Tongue (tissue), 2 donors: ENCODE measurements around the gene UVSSA. TPM values are rescaled to one million over a fixed set of nuclear protein-coding genes. Genes with fewer than 3 reads are reported as not detected.
"Not testable (repeated sequence)": the region's sequence is repeated elsewhere in the genome, so short reads cannot be mapped to it uniquely, and the experiment has no call there.

Source experiments
- DNase-seq: peaks from one replicate; pipeline ENCODE4 v3.0.0-alpha.2; 2015
- total RNA-seq: library from RNA; depleted of rRNA; stranded (reverse); fragments of >200 nt; gene quantifications from one replicate; pipeline ENCODE4 v1.2.3, GENCODE V29; 2014

Gene UVSSA
- total RNA-seq, 1 donor from 2014 or later, result 8.5 TPM

GRCh38 chr4:1316537-1317168 lies 30.4 kb upstream of the UVSSA start:
- no peak for DNase-seq

GRCh38 chr4:1317177-1318045 lies 29.6 kb upstream of the UVSSA start:
- DNase-seq, result no peak

DNA sequence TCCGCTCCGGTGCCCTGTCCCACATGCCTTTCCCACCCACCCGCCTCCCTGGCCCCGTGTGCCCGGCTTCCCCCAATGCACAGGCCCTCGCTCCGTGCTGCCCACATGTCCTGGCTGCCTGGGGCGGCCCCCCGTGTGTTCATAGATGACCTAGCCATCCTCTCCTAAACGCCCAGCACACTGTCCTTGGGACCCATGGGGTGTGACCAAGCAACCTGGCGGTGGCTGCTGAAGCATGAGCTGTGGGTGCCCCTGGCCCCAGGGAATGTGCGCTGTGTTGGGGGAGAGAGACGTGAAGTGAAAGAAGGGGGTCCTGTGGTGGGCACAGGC lies 29.0 kb upstream of the UVSSA start:
- DNase-seq, result no peak

- no peak for DNase-seq
Observed at GRCh38 chr4:1318488-1319213, 28.4 kb upstream of the UVSSA start.

- DNase-seq, result no peak
Observed at GRCh38 chr4:1321486-1321885, 25.5 kb upstream of the UVSSA start.

DNA sequence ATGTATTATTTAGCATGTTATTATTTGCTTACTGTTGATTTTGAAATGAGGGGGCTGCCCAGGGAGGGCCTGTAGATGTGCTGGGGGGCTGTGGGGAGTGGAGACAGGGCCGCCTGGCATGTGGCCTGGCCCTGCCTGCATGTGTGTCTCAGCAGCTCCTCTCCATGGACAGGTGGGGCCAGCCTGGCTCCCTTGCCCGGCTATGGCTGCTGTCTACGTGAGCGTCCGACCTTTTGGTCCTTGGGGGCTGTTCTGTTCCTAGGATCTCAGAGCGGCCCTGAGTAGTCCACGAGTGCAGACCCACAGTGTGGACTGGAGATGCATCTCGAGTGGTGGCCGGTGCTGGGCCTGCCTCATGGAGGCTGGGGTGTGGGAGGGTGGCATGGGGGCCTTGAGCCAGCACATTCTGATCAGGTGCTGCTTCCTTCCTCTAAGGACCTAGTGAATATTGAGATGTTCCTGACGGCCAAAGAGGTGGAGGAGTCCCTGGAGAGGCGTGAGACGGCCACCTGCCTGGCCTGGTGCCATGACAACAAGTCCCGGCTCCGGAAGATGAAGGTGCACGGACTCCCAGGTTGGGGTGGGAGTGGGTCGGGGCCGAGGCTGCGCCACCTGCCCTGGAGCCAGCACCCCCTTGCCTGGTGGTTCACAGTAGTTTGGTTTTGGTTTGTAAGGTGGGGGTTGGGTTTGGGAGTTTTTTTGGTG lies 24.9 kb upstream of the UVSSA start:
- DNase-seq, result no peak

- no peak for DNase-seq
Observed at GRCh38 chr4:1323280-1323634, 23.8 kb upstream of the UVSSA start.

GRCh38 chr4:1323635-1324442 lies 23.2 kb upstream of the UVSSA start:
- DNase-seq, result no peak

GRCh38 chr4:1324443-1325175 lies 22.4 kb upstream of the UVSSA start:
- DNase-seq, result not testable (repeated sequence)

- DNase-seq, result no peak
Observed at GRCh38 chr4:1325176-1325480, 21.9 kb upstream of the UVSSA start.

GRCh38 chr4:1325681-1326635 lies 21.1 kb upstream of the UVSSA start:
- DNase-seq, result no peak

GRCh38 chr4:1326751-1327525 lies 20.1 kb upstream of the UVSSA start:
- no peak for DNase-seq

DNA sequence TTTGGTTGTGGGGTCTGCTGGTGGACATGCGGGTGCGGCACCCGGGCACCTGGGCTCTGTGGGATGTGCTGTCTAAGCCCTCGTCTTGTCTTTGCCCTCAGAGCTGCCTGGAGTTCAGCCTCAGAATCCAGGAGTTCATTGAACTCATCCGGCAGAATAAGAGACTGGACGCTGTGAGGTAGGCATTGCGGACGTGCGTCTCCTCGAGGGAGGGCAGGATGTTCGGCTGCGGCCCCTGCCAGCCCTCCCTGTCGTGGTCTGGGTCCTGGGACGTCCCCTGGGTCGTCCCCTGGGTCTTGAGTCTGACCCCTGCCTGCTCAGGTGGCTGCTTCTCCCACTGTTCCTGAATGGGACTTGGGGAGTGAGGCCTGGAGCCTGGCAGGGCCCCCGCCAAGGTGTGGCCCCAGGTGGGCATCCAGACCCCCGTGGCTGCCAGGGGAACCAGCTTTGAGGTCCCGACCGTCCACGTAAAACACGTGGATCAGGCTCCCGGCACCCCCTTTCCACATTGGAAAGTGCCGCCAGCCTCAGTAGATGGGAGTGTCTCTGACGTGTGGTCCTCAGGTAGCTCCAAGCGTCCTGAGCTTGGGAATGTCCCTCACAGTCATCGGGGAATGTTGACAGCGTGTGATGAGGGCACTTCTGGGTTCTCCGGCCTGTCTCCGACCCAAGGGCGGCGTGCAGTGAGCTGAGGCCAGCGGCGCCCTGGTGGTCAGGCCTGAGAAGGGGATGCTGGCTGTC lies 19.3 kb upstream of the UVSSA start:
- DNase-seq, result no peak

DNA sequence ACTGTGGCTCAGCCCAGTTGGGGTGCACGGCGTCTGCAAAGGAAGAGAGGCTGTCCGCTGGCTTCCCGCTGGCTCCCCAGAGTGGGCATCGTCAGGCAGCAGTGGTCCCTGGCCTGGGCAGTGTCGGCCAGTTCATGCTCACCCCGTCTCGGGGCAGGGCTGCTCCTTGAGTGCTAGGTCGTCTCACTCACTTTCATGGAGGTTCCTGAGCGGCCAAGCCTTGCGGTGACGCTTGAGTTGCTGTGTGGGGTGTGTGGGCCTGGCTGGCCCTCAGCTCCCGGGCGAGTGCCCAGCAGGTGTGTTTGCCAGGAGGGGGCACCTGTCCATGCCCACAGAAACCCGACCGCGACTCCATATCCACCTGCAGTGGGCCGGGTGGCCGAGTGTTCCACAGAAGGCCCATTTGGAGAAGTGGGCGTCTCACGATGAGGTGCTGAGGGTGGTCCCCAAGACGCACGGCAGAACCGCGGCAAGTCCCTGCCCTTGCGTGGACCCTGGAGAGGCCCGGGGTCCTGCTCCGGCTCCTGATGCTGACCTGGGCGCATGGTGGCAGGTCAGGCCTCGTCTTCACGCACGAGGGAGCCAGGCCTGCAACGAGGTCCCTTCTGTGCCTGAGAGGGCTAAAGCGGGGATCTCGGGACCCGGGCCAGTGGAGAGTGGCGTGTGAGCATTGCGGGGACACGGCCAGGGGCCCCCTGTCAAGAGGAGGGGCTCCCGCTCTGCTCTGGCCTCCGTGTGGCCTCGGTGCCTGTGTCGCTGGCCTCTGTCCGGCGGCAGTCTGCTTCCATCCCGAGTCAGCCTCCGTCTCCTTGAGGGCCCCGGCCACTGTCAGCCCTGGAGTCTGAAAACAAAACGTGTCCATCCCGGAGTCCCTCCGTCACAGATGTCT lies 18.5 kb upstream of the UVSSA start:
- DNase-seq, result no peak

DNA sequence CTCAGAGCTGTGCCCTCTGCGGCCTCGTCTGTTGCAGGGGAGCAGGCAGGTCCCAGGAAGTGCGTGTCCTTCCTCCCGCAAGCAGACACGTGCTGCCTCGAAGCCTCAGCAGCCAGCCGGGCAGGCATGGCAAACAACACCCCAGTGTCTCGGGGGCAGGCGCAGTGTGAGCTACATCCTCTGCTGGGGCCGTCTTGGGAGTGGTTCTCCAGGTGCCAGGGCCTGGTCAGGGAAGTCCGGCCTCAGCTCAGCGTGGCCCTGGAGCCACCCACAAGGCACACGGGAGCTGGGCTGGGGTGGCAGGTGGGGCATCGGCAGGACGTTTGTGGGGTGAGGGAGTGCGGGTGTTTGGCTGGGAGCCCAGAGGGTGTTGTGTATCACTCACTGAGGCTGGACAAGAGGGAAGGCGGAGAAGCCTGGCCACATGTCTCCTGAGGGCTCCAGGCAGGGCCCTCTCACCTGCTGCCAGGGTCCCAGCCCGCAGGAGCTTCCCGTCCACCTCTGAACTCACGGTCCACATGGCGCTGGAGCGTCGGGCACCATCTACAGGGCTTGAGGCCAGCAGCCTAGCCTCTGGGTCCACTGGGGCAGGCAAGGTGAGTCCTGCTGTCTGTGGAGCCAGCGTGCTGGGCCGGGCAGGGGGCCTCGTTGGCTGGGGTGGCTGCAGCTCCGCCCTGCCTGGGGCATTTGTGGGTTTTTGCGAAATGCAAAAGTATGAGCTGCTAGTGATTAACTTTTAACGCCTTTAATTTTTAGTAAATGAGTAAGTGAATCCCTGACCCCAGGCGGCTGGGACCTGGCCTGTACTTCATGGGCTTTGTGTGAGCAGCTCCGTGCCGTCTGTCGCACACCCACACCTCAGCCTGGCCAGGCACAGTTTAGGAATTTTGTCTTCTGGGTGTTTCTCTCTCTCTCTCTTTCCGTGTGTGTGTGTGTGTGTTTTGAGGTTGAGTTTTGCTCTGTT lies 17.3 kb upstream of the UVSSA start:
- DNase-seq, result peak; percentile 9
